Stomach (tissue), 4 donors: ENCODE data around the gene NKTR.

ENCODE experiments used
- EP300 ChIP-seq: sonication (generic); formaldehyde crosslinking; IDR thresholded peaks from one replicate; pipeline ENCODE4 v1.6.1; 2017; ENCODE audit warnings: antibody characterized with exemption
- POLR2A ChIP-seq, 4 donors: fragments of 450-650 bp; IDR thresholded peaks; one replicate each; pipeline ENCODE4 v1.6.1; 2016; ENCODE audit warnings: antibody characterized with exemption in 4 of 4, control low read depth in 2 of 4, mild to moderate bottlenecking in 1 of 4, moderate library complexity in 1 of 4
- POLR2AphosphoS5 ChIP-seq, 3 donors: sonication (generic); formaldehyde crosslinking; IDR thresholded peaks; one replicate each; pipeline ENCODE4 v1.6.1; 2016; ENCODE audit warnings: antibody characterized with exemption in 3 of 3
- TF ChIP-seq, protein P1 (sequence below), 7 experiments: fragments of 450-650 bp in 4 of 7; fragments of 200-600 bp in 3 of 7; sonication (generic) in 3 of 7; IDR thresholded peaks; one replicate each; pipeline ENCODE4 v1.5.1; 2016 to 2019; ENCODE audit warnings: antibody characterized with exemption in 7 of 7, control low read depth in 2 of 7, mild to moderate bottlenecking in 1 of 7

DNA sequence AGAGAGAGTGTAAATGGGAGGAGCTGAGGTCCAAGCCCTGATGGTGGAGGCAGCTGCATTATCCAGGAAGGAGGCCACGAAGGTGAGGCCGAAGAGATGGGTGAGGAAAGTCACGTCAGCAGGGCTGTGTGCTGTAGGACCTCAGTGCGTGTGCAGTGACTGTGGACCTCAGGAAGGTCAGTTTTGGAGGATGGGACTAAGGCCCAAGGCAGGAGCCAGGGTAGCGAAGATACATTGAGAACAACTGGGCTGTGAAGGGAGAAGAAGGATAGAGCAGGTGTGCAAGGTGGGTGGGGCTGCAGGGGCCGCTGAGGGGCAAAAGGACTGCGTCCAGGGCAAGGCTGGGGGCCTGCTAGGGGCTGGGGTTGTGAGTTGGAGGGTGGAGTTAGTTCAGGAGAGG, 89.7 kb downstream of the NKTR start:
- no peak for TF ChIP-seq EP300
- TF ChIP-seq, protein P1, sequence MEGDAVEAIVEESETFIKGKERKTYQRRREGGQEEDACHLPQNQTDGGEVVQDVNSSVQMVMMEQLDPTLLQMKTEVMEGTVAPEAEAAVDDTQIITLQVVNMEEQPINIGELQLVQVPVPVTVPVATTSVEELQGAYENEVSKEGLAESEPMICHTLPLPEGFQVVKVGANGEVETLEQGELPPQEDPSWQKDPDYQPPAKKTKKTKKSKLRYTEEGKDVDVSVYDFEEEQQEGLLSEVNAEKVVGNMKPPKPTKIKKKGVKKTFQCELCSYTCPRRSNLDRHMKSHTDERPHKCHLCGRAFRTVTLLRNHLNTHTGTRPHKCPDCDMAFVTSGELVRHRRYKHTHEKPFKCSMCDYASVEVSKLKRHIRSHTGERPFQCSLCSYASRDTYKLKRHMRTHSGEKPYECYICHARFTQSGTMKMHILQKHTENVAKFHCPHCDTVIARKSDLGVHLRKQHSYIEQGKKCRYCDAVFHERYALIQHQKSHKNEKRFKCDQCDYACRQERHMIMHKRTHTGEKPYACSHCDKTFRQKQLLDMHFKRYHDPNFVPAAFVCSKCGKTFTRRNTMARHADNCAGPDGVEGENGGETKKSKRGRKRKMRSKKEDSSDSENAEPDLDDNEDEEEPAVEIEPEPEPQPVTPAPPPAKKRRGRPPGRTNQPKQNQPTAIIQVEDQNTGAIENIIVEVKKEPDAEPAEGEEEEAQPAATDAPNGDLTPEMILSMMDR (IDR thresholded peaks at IDR 0.05): no peak
- no peak for TF ChIP-seq POLR2A (IDR thresholded peaks at IDR 0.05)
- no peak for TF ChIP-seq POLR2AphosphoS5 (IDR thresholded peaks at IDR 0.05)
